Epithelial cell of prostate (primary cell): ENCODE measurements around the gene CSAG1.
"Not testable (repeated sequence)": the region's sequence is repeated elsewhere in the genome, so short reads cannot be mapped to it uniquely, and the experiment has no call there.

Experiments used
- DNase-seq: peaks from one replicate; pipeline ENCODE4 v3.0.0-alpha.2; 2011; ENCODE audit warnings: low read depth, low spot score
- H3K27ac ChIP-seq: fragments of 450-650 bp; 2 replicates; pipeline ENCODE4 v1.5.1; 2017; ENCODE audit warnings: mild to moderate bottlenecking

The CSAG1 gene

DNA sequence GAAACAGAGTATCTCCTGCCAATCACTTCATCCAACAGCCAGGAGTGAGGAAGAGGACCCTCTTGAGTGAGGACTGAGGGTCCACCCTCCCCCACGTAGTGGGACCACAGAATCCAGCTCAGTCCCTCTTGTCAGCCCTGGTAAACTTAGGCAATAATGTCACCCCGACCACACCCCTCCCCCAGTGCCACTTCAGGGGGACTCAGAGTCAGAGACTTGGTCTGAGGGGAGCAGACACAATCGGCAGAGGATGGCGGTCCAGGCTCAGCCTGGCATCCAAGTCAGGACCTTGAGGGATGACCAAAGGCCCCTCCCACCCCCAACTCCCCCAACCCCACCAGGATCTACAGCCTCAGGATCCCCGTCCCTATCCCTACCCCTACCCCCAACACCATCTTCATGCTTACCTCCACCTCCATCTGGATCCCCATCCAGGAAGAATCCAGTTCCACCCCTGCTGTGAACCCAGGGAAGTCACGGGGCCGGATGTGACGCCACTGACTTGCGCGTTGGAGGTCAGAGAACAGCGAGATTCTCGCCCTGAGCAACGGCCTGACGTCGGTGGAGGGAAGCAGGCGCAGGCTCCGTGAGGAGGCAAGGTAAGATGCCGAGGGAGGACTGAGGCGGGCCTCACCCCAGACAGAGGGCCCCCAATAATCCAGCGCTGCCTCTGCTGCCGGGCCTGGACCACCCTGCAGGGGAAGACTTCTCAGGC, at the start of gene CSAG1, which contains the start of gene MAGEA12:
Gene CSAG1, minus strand, starts transcription at position 461 of the 715 bp plus-strand sequence. CDS start 1,261 bp downstream, outside the sequence.
Gene MAGEA12, plus strand, starts transcription at position 497 of the 715 bp plus-strand sequence. CDS start 2,405 bp downstream, outside the sequence.
- H3K27ac ChIP-seq, result no peak within 1 kb of the TSS
- no peak for DNase-seq

DNA sequence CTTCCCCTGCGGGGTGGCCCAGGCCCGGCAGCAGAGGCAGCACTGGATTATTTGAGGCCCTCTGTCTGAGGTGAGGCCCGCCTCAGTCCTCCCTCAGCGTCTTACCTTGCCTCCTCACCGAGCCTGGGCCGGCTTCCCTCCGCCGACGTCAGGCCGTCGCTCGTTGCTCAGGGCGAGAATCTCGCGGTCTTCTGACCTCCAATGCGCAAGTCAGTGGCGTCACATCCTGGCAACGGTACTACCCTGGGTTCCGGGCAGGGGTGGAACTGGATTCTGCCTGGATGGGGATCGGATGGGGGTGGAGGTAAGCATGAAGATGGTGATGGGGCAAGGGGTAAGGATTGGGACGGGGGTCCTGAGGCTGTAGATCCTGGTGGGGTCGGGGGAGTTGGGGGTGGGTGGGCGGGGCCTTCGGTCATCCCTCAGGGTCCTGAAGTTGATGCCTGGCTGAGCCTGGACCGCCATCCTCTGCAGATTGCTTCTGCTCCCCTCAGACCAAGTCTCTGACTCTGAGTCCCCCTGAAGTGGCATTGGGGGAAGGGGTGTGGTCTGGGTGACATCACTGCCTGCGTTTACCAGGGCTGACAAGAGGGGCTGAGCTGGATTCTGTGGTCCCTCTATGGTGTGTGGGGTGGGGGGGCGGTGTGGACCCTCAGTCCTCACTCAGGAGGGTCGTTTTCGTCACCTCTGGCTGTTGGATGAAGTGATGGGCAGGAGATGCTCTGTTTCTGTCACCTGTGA, 36.2 kb upstream of the CSAG1 start, which contains the start of gene MAGEA6:
Gene MAGEA6, minus strand, starts transcription at position 141 of the 741 bp plus-strand sequence. CDS start 2,039 bp downstream, outside the sequence.
- H3K27ac ChIP-seq, DNase-seq: not testable (repeated sequence)

DNA sequence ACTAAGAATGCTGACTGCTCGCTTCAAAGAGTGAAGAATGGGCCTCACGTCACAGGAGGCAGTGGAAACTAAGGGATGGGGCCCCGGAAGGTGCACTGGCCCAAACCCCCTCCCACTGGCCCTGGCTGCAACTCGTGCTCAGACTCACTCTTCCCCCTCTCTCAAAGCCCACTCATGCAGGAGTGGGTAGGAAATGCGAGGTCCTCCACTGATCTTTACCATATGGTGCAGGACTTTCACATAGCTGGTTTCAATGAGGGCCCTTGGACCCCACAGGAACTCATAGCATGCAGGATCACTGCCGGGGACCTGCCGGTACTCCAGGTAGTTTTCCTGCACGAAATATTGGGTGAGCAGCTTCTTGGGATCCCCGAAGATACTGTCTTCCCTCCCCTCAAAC, 33.0 kb upstream of the CSAG1 start:
- not testable (repeated sequence) for H3K27ac ChIP-seq, DNase-seq

GRCh38 chrX:152761582-152761981, 28.1 kb upstream of the CSAG1 start:
- not testable (repeated sequence) for H3K27ac ChIP-seq, DNase-seq

DNA sequence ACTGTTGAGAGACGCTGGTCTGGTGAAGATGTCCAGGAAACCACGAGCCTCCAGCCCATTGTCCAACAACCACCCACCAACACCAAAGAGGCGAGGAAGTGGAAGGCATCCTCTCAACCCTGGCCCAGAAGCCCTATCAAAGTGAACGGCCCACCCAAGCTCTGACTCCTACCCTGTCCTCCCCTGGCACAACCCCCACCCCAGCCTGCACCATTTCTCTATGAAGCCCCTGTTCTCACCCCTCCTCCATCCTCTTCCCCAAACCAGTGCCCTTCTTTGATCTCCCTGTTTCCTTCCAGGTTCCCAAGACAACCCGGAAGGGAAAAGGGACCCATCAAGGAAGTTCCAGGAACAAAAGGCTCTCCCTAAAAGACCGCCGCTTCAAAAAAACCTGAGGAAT, 26.0 kb upstream of the CSAG1 start:
- not testable (repeated sequence) for H3K27ac ChIP-seq, DNase-seq

- DNase-seq, H3K27ac ChIP-seq: not testable (repeated sequence)
These were observed 25.4 kb upstream of the CSAG1 start, which contains the start of gene CSAG3 for GRCh38 chrX:152758918-152759317. Gene CSAG3, plus strand, starts transcription at chrX:152759218.

- not testable (repeated sequence) for H3K27ac ChIP-seq, DNase-seq
These were observed 21.4 kb upstream of the CSAG1 start for GRCh38 chrX:152754871-152755270.

DNA sequence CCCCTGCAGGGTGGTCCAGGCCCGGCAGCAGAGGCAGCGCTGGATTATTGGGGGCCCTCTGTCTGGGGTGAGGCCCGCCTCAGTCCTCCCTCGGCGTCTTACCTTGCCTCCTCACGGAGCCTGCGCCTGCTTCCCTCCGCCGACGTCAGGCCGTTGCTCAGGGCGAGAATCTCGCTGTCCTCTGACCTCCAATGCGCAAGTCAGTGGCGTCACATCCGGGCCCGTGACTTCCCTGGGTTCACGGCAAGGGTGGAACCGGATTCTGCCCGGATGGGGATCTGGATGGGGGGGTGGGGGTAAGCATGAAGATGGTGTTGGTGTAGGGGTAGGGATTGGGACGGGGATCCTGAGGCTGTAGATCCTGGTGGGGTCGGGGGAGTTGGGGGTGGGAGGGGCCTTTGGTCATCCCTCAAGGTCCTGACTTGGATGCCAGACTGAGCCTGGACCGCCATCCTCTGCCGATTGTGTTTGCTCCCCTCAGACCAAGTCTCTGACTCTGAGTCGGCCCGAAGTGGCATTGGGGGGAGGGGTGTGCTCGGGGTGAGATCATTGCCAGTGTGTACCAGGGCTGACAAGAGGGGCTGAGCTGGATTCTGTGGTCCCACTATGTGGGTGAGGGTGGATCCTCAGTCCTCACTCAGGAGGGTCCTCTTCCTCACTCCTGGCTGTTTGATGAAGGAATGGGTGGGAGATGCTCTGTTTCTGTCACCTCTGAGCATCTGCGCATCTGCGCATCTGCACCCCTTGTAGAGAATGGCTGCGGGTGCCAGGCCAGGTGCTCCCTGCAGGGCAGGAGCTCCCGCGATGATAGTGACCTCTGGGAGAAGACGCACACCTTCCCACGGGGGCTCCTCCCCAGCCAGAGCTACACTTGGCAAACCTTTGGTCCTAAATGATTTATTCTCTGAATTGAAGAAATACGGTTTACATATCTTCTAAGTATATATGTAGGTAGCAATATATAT, 20.4 kb upstream of the CSAG1 start, which contains the start of gene MAGEA2:
Gene MAGEA2, minus strand, starts transcription at position 157 of the 965 bp plus-strand sequence. CDS start 2,479 bp downstream, outside the sequence.
- not testable (repeated sequence) for H3K27ac ChIP-seq, DNase-seq

GRCh38 chrX:152738560-152738959, 5.0 kb upstream of the CSAG1 start:
- DNase-seq, result no peak
- H3K27ac ChIP-seq, result no peak overlapping the region

DNA sequence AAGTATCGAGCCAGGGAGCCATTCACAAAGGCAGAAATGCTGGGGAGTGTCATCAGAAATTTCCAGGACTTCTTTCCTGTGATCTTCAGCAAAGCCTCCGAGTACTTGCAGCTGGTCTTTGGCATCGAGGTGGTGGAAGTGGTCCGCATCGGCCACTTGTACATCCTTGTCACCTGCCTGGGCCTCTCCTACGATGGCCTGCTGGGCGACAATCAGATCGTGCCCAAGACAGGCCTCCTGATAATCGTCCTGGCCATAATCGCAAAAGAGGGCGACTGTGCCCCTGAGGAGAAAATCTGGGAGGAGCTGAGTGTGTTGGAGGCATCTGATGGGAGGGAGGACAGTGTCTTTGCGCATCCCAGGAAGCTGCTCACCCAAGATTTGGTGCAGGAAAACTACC, 3.0 kb upstream of the CSAG1 start:
- not testable (repeated sequence) for H3K27ac ChIP-seq, DNase-seq

DNA sequence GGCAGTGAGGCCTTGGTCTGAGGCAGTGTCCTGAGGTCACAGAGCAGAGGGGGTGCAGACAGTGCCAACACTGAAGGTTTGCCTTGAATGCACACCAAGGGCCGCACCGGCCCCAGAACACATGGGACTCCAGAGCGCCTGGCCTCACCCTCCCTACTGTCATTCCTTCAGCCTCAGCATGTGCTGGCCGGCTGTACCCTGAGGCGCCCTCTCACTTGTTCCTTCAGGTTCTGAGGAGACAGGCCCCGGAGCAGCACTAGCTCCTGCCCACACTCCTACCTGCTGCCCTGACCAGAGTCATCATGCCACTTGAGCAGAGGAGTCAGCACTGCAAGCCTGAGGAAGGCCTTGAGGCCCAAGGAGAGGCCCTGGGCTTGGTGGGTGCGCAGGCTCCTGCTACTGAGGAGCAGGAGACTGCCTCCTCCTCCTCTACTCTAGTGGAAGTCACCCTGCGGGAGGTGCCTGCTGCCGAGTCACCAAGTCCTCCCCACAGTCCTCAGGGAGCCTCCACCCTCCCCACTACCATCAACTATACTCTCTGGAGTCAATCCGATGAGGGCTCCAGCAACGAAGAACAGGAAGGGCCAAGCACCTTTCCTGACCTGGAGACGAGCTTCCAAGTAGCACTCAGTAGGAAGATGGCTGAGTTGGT, 2.5 kb upstream of the CSAG1 start:
- DNase-seq, result no peak
- H3K27ac ChIP-seq, result no peak overlapping the region

- DNase-seq, result no peak
- H3K27ac ChIP-seq, result no peak overlapping the region
These were observed 1.6 kb upstream of the CSAG1 start for GRCh38 chrX:152735101-152735500.

GRCh38 chrX:152734143-152734858, 780 bp upstream of the CSAG1 start:
- DNase-seq, H3K27ac ChIP-seq: not testable (repeated sequence)

DNA sequence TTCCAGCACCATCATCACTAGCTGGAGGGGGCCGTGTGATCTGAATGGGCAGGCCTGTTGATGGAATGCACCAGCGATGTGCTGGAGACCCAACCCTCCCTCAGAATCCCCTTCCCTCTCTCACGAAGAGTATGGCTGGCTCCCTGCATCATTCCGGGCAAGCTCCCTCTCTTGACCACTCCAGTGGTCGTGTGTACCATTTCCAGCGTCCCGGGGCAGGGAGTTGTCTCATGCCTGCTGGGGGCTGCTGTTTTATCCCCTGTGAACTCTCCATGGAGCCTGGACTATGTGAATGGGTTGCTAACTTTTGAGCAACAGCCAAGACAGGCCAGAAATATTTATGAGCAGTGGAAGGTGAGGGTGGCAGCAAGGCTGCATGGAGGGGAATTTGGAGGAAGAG, 8.1 kb downstream of the CSAG1 start:
- H3K27ac ChIP-seq, result no peak overlapping the region

DNA sequence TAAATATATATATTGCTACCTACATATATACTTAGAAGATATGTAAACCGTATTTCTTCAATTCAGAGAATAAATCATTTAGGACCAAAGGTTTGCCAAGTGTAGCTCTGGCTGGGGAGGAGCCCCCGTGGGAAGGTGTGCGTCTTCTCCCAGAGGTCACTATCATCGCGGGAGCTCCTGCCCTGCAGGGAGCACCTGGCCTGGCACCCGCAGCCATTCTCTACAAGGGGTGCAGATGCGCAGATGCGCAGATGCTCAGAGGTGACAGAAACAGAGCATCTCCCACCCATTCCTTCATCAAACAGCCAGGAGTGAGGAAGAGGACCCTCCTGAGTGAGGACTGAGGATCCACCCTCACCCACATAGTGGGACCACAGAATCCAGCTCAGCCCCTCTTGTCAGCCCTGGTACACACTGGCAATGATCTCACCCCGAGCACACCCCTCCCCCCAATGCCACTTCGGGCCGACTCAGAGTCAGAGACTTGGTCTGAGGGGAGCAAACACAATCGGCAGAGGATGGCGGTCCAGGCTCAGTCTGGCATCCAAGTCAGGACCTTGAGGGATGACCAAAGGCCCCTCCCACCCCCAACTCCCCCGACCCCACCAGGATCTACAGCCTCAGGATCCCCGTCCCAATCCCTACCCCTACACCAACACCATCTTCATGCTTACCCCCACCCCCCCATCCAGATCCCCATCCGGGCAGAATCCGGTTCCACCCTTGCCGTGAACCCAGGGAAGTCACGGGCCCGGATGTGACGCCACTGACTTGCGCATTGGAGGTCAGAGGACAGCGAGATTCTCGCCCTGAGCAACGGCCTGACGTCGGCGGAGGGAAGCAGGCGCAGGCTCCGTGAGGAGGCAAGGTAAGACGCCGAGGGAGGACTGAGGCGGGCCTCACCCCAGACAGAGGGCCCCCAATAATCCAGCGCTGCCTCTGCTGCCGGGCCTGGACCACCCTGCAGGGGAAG, 19.4 kb downstream of the CSAG1 start, which contains the start of gene MAGEA2B:
Gene MAGEA2B, plus strand, starts transcription at position 814 of the 973 bp plus-strand sequence. CDS start 2,479 bp downstream, outside the sequence.
- not testable (repeated sequence) for H3K27ac ChIP-seq, DNase-seq

More for the DNA sequence above, 8.1 kb downstream of the CSAG1 start:
- DNase-seq, result no peak

GRCh38 chrX:152713195-152713594, 20.3 kb downstream of the CSAG1 start:
- DNase-seq, H3K27ac ChIP-seq: not testable (repeated sequence)

- DNase-seq, H3K27ac ChIP-seq: not testable (repeated sequence)
These were observed 24.3 kb downstream of the CSAG1 start, which contains the start of gene CSAG2 for GRCh38 chrX:152709173-152709572. Gene CSAG2, minus strand, starts transcription at chrX:152709273. Its CDS starts 161 bp downstream, at chrX:152709112.
